HepG2 (cell line): ENCODE data around the gene TPI1. TPM values are rescaled to one million over a fixed set of nuclear protein-coding genes. Genes with fewer than 3 reads are reported as not detected.

Source experiments
- GLI4 ChIP-seq: sonication (generic); formaldehyde crosslinking; IDR thresholded peaks from 2 replicates; pipeline ENCODE4 v1.5.1; 2020; ENCODE audit warnings: missing genetic modification reagents, mild to moderate bottlenecking, moderate library complexity, borderline replicate concordance
- HNRNPH1 ChIP-seq: fragments of 200-400 bp; formaldehyde crosslinking; optimal IDR thresholded peaks from 2 replicates; pipeline ENCODE3; 2017; ENCODE audit warnings: mild to moderate bottlenecking, low read depth, low read length
- KDM5B ChIP-seq: sonication (generic); formaldehyde crosslinking; IDR thresholded peaks from 2 replicates; pipeline ENCODE4 v1.4.0; 2020; ENCODE audit warnings: missing genetic modification reagents, mild to moderate bottlenecking, borderline replicate concordance
- NFIC ChIP-seq: IDR thresholded peaks from 2 replicates; pipeline ENCODE4 v1.6.1; 2012; ENCODE audit warnings: mild to moderate bottlenecking, low read length, inconsistent platforms
- PAF1 ChIP-seq: IDR thresholded peaks from 2 replicates; pipeline ENCODE4 v1.6.1; 2016; ENCODE audit warnings: missing genetic modification reagents, missing compliant biosample characterization
- SMARCC2 ChIP-seq: fragments of 450-650 bp; IDR thresholded peaks from 2 replicates; pipeline ENCODE4 v1.6.1; 2017; ENCODE audit warnings: antibody characterized with exemption, mild to moderate bottlenecking
- SOX13 ChIP-seq, 3 experiments: fragments of 450-650 bp in 1 of 3; sonication (generic) in 1 of 3; formaldehyde crosslinking in 1 of 3; IDR thresholded peaks in 2 of 3; conservative IDR thresholded peaks in 1 of 3; 2 replicates each; pipeline versions ENCODE4 v1.5.0 to v1.6.1; 2016 to 2020; ENCODE audit warnings: antibody characterized with exemption in 1 of 3, mild to moderate bottlenecking in 1 of 3, missing compliant biosample characterization in 1 of 3, missing genetic modification reagents in 1 of 3, moderate library complexity in 1 of 3
- TBL1XR1 ChIP-seq: fragments of 150-350 bp; IDR thresholded peaks from 2 replicates; pipeline ENCODE4 v1.6.1; 2014; ENCODE audit warnings: borderline replicate concordance, low read length; ENCODE audit not compliant: partially characterized antibody
- ZFP36 ChIP-seq: fragments of 150-350 bp; IDR thresholded peaks from 2 replicates; pipeline ENCODE4 v1.6.1; 2018; ENCODE audit warnings: borderline replicate concordance, low read length, low read depth; ENCODE audit not compliant: partially characterized antibody
- ZNF569 ChIP-seq: sonication (generic); formaldehyde crosslinking; IDR thresholded peaks from 2 replicates; pipeline ENCODE4 v1.5.0; 2020; ENCODE audit warnings: mild to moderate bottlenecking, missing genetic modification reagents, moderate library complexity, borderline replicate concordance
- polyA plus RNA-seq, 8 experiments: library from polyadenylated mRNA; depleted of rRNA in 3 of 8; stranded (reverse) in 7 of 8; unstranded in 1 of 8; fragments of >200 nt; fragmentation: Illumina TruSeq in 4 of 8; extraction: Trizol in 4 of 8; gene quantifications; 2 replicates each; pipeline versions ENCODE4 v1.2.1 to v1.2.3, GENCODE V29; 2011 to 2016; ENCODE audit warnings: low read depth in 4 of 8, missing spikeins in 1 of 8, mixed read lengths in 1 of 8; ENCODE audit not compliant: insufficient read depth in 1 of 8
- total RNA-seq, 5 experiments: library from RNA; depleted of rRNA; stranded (reverse); fragments of >200 nt; fragmentation: Illumina TruSeq; extraction: Trizol; gene quantifications; 2 replicates each; pipeline ENCODE4 v1.2.3, GENCODE V29; 2016; ENCODE audit warnings: low read depth in 1 of 5
- TF ChIP-seq, protein P1 (sequence below): sonication (generic); formaldehyde crosslinking; IDR thresholded peaks from 2 replicates; pipeline ENCODE4 v1.4.0; 2020; ENCODE audit warnings: mild to moderate bottlenecking, missing genetic modification reagents
- TF ChIP-seq, protein P2 (sequence below): sonication (generic); formaldehyde crosslinking; IDR thresholded peaks from 2 replicates; pipeline ENCODE4 v1.4.0; 2020; ENCODE audit warnings: mild to moderate bottlenecking, missing genetic modification reagents
- TF ChIP-seq, protein P3 (sequence below): sonication (generic); formaldehyde crosslinking; IDR thresholded peaks from 2 replicates; pipeline ENCODE4 v1.4.0; 2020; ENCODE audit warnings: missing genetic modification reagents
- TF ChIP-seq, protein P4 (sequence below): IDR thresholded peaks from 2 replicates; pipeline ENCODE4 v1.6.1; 2016; ENCODE audit warnings: low read depth, missing genetic modification reagents, missing compliant biosample characterization
- TF ChIP-seq, protein P5 (sequence below), 2 experiments: fragments of 450-650 bp in 1 of 2; sonication (generic) in 1 of 2; formaldehyde crosslinking; IDR thresholded peaks; 2 replicates each; pipeline versions ENCODE4 v1.5.0 to v1.8.0; 2020 to 2022; ENCODE audit warnings: mild to moderate bottlenecking in 1 of 2, missing genetic modification reagents in 1 of 2

The TPI1 gene
- total and polyA plus RNA-seq, 2 of the 13 experiments (the other 11 are each of a cell fraction or from before 2014, with no cell fraction given), result 945 to 2,535 TPM

DNA sequence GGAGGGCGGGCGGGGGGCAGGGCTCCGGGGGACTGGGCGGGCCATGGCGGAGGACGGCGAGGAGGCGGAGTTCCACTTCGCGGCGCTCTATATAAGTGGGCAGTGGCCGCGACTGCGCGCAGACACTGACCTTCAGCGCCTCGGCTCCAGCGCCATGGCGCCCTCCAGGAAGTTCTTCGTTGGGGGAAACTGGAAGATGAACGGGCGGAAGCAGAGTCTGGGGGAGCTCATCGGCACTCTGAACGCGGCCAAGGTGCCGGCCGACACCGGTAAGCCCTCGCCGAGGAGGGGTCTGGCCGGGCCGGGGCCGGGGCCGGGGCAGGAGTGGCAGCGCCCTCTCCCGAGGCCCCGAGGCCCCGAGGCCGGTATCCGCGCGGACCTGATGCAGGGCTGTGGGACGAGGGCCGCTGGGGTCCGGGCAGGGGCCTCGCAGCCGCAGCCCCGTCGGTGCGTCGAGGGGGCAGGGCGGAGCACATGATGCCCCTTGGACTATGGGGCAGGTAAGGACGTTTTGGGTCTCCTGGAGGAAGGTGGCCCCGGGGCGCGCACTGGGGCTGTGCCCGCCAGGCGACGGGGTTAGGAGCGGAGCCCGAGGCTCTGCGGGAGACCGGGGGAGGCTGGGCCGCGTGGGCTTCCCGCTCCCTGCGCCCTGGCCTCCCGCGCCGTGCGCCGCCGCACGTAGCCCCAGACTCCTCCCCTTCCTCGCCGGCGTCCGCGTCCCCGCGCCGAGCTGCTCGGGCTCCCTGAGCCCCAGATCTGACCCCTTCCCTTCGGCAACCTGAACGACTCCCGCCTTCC lies at the start of gene TPI1 (continued):
- 0 out of 2 replicates have a peak, but pooled peaks have one; percentile 23 for TF ChIP-seq SOX13 (IDR thresholded peaks at IDR 0.05)
- no peak; a peak in 1 of 4 replicates for TF ChIP-seq SOX13 (CRISPR knock-in tag; conservative IDR thresholded peaks at IDR 0.05 in 1 of 2, IDR thresholded peaks at IDR 0.05 in 1 of 2)
- peak; percentile 83 for TF ChIP-seq KDM5B (CRISPR knock-in tag)
- no peak for TF ChIP-seq PAF1
- TF ChIP-seq TBL1XR1, result no peak
- no peak for TF ChIP-seq HNRNPH1
- no peak for TF ChIP-seq SMARCC2
- TF ChIP-seq ZNF569 (CRISPR knock-in tag), result no peak
- no peak for TF ChIP-seq NFIC
- TF ChIP-seq, protein P1, sequence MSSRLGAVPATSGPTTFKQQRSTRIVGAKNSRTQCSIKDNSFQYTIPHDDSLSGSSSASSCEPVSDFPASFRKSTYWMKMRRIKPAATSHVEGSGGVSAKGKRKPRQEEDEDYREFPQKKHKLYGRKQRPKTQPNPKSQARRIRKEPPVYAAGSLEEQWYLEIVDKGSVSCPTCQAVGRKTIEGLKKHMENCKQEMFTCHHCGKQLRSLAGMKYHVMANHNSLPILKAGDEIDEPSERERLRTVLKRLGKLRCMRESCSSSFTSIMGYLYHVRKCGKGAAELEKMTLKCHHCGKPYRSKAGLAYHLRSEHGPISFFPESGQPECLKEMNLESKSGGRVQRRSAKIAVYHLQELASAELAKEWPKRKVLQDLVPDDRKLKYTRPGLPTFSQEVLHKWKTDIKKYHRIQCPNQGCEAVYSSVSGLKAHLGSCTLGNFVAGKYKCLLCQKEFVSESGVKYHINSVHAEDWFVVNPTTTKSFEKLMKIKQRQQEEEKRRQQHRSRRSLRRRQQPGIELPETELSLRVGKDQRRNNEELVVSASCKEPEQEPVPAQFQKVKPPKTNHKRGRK, result no peak
- TF ChIP-seq GLI4 (CRISPR knock-in tag), result 0 out of 2 replicates have a peak, but pooled peaks have one; percentile 69
- TF ChIP-seq, protein P2, sequence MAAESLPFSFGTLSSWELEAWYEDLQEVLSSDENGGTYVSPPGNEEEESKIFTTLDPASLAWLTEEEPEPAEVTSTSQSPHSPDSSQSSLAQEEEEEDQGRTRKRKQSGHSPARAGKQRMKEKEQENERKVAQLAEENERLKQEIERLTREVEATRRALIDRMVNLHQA (CRISPR knock-in tag), result no peak
- TF ChIP-seq, protein P3, sequence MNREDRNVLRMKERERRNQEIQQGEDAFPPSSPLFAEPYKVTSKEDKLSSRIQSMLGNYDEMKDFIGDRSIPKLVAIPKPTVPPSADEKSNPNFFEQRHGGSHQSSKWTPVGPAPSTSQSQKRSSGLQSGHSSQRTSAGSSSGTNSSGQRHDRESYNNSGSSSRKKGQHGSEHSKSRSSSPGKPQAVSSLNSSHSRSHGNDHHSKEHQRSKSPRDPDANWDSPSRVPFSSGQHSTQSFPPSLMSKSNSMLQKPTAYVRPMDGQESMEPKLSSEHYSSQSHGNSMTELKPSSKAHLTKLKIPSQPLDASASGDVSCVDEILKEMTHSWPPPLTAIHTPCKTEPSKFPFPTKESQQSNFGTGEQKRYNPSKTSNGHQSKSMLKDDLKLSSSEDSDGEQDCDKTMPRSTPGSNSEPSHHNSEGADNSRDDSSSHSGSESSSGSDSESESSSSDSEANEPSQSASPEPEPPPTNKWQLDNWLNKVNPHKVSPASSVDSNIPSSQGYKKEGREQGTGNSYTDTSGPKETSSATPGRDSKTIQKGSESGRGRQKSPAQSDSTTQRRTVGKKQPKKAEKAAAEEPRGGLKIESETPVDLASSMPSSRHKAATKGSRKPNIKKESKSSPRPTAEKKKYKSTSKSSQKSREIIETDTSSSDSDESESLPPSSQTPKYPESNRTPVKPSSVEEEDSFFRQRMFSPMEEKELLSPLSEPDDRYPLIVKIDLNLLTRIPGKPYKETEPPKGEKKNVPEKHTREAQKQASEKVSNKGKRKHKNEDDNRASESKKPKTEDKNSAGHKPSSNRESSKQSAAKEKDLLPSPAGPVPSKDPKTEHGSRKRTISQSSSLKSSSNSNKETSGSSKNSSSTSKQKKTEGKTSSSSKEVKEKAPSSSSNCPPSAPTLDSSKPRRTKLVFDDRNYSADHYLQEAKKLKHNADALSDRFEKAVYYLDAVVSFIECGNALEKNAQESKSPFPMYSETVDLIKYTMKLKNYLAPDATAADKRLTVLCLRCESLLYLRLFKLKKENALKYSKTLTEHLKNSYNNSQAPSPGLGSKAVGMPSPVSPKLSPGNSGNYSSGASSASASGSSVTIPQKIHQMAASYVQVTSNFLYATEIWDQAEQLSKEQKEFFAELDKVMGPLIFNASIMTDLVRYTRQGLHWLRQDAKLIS (CRISPR knock-in tag), result peak; percentile 78; the same call in 1 of the 2 replicates
- TF ChIP-seq, protein P4, sequence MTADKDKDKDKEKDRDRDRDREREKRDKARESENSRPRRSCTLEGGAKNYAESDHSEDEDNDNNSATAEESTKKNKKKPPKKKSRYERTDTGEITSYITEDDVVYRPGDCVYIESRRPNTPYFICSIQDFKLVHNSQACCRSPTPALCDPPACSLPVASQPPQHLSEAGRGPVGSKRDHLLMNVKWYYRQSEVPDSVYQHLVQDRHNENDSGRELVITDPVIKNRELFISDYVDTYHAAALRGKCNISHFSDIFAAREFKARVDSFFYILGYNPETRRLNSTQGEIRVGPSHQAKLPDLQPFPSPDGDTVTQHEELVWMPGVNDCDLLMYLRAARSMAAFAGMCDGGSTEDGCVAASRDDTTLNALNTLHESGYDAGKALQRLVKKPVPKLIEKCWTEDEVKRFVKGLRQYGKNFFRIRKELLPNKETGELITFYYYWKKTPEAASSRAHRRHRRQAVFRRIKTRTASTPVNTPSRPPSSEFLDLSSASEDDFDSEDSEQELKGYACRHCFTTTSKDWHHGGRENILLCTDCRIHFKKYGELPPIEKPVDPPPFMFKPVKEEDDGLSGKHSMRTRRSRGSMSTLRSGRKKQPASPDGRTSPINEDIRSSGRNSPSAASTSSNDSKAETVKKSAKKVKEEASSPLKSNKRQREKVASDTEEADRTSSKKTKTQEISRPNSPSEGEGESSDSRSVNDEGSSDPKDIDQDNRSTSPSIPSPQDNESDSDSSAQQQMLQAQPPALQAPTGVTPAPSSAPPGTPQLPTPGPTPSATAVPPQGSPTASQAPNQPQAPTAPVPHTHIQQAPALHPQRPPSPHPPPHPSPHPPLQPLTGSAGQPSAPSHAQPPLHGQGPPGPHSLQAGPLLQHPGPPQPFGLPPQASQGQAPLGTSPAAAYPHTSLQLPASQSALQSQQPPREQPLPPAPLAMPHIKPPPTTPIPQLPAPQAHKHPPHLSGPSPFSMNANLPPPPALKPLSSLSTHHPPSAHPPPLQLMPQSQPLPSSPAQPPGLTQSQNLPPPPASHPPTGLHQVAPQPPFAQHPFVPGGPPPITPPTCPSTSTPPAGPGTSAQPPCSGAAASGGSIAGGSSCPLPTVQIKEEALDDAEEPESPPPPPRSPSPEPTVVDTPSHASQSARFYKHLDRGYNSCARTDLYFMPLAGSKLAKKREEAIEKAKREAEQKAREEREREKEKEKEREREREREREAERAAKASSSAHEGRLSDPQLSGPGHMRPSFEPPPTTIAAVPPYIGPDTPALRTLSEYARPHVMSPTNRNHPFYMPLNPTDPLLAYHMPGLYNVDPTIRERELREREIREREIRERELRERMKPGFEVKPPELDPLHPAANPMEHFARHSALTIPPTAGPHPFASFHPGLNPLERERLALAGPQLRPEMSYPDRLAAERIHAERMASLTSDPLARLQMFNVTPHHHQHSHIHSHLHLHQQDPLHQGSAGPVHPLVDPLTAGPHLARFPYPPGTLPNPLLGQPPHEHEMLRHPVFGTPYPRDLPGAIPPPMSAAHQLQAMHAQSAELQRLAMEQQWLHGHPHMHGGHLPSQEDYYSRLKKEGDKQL (CRISPR knock-in tag), result no peak
- no peak for TF ChIP-seq ZFP36
- TF ChIP-seq, protein P5, sequence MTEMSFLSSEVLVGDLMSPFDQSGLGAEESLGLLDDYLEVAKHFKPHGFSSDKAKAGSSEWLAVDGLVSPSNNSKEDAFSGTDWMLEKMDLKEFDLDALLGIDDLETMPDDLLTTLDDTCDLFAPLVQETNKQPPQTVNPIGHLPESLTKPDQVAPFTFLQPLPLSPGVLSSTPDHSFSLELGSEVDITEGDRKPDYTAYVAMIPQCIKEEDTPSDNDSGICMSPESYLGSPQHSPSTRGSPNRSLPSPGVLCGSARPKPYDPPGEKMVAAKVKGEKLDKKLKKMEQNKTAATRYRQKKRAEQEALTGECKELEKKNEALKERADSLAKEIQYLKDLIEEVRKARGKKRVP (CRISPR knock-in tag; IDR thresholded peaks at IDR 0.05), result no peak
